Measurements from ENCODE around the gene ATG2B.

Gene ATG2B

DNA sequence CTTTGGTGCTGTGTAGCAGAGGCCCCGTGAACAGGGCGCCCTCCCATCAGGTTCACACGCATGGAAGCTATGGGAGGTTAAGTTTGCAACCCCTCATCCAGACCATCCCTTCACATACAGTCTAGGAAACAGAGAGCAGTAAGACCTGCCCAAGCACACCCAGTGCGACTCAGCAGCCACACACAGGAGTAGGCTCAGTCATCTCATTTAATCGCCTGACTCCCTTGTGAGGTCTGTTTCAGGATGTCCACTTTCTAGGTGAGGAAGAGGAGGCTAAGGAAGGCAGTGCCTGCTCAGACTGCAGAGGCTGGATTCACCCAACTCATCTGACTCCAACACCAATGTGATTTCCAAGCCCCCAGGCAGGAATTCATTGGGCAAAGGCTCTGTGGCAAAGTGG lies 95.2 kb downstream of the ATG2B start:
- Histone ChIP-seq H3K36me3 (ENCODE audit: control insufficient read depth, insufficient read depth, low read length) (no peaks in the 10 kb centered on the region), H3K4me3 (ENCODE audit: insufficient read depth, low read depth, low read length) (no peak overlapping the region), H3K27me3 (ENCODE audit: control insufficient read depth, insufficient read depth, low read length, poor library complexity, severe bottlenecking) (no peaks in the 10 kb centered on the region), H3K4me1 (ENCODE audit: control insufficient read depth, insufficient read depth, low read length) (no peaks in the 10 kb centered on the region), H3K9me3 (ENCODE audit: control insufficient read depth, low read length) (no peaks in the 10 kb centered on the region), H3K27ac (ENCODE audit: insufficient read depth, low read depth, low read length, poor library complexity, severe bottlenecking) (no peak overlapping the region)
- WGBS, 2 experiments, result 93 to 99% methylated on average over 5 of the region's 5 CpGs

DNA sequence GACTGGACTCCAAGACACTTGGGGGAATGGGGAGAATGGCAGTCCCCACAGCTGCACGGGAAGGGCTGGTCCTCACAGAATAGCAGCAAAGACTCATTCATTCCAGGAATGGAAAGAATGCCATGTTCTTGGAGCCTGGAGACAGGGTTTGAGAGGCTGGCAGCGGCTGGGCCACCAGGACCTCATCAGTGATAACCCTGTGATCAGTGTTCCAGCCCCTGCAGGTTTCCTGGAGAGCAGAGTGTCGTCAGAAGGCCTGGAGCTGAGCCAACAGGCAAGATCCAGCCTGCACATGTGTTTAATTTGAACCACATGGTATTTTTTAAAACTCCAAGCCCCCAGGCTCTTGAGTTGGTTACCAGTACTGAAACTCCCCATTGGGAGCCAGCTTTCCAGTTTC lies 95.8 kb downstream of the ATG2B start:
- WGBS, 2 experiments, result 71 to 77% methylated on average over 3 of the region's 3 CpGs
- H3K9me3 ChIP-seq (ENCODE audit: control insufficient read depth, low read length), result no peaks in the 10 kb centered on the region
- no peaks in the 10 kb centered on the region for H3K27me3 ChIP-seq (ENCODE audit: control insufficient read depth, insufficient read depth, low read length, poor library complexity, severe bottlenecking)
- no peak overlapping the region for H3K4me3 ChIP-seq (ENCODE audit: insufficient read depth, low read depth, low read length)
- H3K27ac ChIP-seq (ENCODE audit: insufficient read depth, low read depth, low read length, poor library complexity, severe bottlenecking), result no peak overlapping the region
- H3K4me1 ChIP-seq (ENCODE audit: control insufficient read depth, insufficient read depth, low read length), result no peaks in the 10 kb centered on the region
- no peaks in the 10 kb centered on the region for H3K36me3 ChIP-seq (ENCODE audit: control insufficient read depth, insufficient read depth, low read length)

GRCh38 chr14:96265383-96266095 lies 97.6 kb downstream of the ATG2B start:
- Histone ChIP-seq H3K27me3 (ENCODE audit: control insufficient read depth, insufficient read depth, low read length, poor library complexity, severe bottlenecking) (no peaks in the 10 kb centered on the region), H3K36me3 (ENCODE audit: control insufficient read depth, insufficient read depth, low read length) (no peaks in the 10 kb centered on the region), H3K27ac (ENCODE audit: insufficient read depth, low read depth, low read length, poor library complexity, severe bottlenecking) (no peak overlapping the region), H3K4me1 (ENCODE audit: control insufficient read depth, insufficient read depth, low read length) (no peaks in the 10 kb centered on the region), H3K4me3 (ENCODE audit: insufficient read depth, low read depth, low read length) (no peak overlapping the region), H3K9me3 (ENCODE audit: control insufficient read depth, low read length) (no peaks in the 10 kb centered on the region)
- WGBS, 2 experiments, result 90 to 93% methylated on average over 15 to 16 of the region's 16 CpGs

- WGBS, 2 experiments, result 72 to 73% methylated on average over 3 of the region's 3 CpGs
Observed at GRCh38 chr14:96264853-96265252, 98.3 kb downstream of the ATG2B start.

DNA sequence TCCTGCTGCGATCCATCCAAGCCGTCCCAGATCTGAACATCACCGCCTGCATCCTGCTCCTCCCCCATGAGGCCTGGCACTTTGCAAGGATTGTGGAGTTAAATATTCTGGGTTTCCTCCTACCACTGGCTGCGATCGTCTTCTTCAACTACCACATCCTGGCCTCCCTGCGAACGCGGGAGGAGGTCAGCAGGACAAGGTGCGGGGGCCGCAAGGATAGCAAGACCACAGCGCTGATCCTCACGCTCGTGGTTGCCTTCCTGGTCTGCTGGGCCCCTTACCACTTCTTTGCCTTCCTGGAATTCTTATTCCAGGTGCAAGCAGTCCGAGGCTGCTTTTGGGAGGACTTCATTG lies 99.0 kb downstream of the ATG2B start:
- Histone ChIP-seq H3K27ac (ENCODE audit: insufficient read depth, low read depth, low read length, poor library complexity, severe bottlenecking) (no peak overlapping the region), H3K4me3 (ENCODE audit: insufficient read depth, low read depth, low read length) (no peak overlapping the region), H3K4me1 (ENCODE audit: control insufficient read depth, insufficient read depth, low read length) (no peaks in the 10 kb centered on the region), H3K27me3 (ENCODE audit: control insufficient read depth, insufficient read depth, low read length, poor library complexity, severe bottlenecking) (no peaks in the 10 kb centered on the region), H3K9me3 (ENCODE audit: control insufficient read depth, low read length) (no peaks in the 10 kb centered on the region), H3K36me3 (ENCODE audit: control insufficient read depth, insufficient read depth, low read length) (no peaks in the 10 kb centered on the region)
- WGBS, 2 experiments, result 94% methylated on average over 14 of the region's 14 CpGs

More at GRCh38 chr14:96264853-96265252, 98.3 kb downstream of the ATG2B start:
- no peaks in the 10 kb centered on the region for H3K9me3 ChIP-seq (ENCODE audit: control insufficient read depth, low read length)
- H3K36me3 ChIP-seq (ENCODE audit: control insufficient read depth, insufficient read depth, low read length), result no peaks in the 10 kb centered on the region
- no peak overlapping the region for H3K27ac ChIP-seq (ENCODE audit: insufficient read depth, low read depth, low read length, poor library complexity, severe bottlenecking)
- H3K4me1 ChIP-seq (ENCODE audit: control insufficient read depth, insufficient read depth, low read length), result no peaks in the 10 kb centered on the region
- no peak overlapping the region for H3K4me3 ChIP-seq (ENCODE audit: insufficient read depth, low read depth, low read length)
- no peaks in the 10 kb centered on the region for H3K27me3 ChIP-seq (ENCODE audit: control insufficient read depth, insufficient read depth, low read length, poor library complexity, severe bottlenecking)

GRCh38 chr14:96263347-96264199 lies 99.6 kb downstream of the ATG2B start:
- H3K27ac ChIP-seq (ENCODE audit: insufficient read depth, low read depth, low read length, poor library complexity, severe bottlenecking), result no peak overlapping the region
- no peaks in the 10 kb centered on the region for H3K36me3 ChIP-seq (ENCODE audit: control insufficient read depth, insufficient read depth, low read length)
- H3K9me3 ChIP-seq (ENCODE audit: control insufficient read depth, low read length), result no peaks in the 10 kb centered on the region
- no peak overlapping the region for H3K4me3 ChIP-seq (ENCODE audit: insufficient read depth, low read depth, low read length)
- 90 to 91% methylated on average over 20 of the region's 20 CpGs for WGBS, 2 experiments
- H3K4me1 ChIP-seq (ENCODE audit: control insufficient read depth, insufficient read depth, low read length), result no peaks in the 10 kb centered on the region
- no peaks in the 10 kb centered on the region for H3K27me3 ChIP-seq (ENCODE audit: control insufficient read depth, insufficient read depth, low read length, poor library complexity, severe bottlenecking)

DNA sequence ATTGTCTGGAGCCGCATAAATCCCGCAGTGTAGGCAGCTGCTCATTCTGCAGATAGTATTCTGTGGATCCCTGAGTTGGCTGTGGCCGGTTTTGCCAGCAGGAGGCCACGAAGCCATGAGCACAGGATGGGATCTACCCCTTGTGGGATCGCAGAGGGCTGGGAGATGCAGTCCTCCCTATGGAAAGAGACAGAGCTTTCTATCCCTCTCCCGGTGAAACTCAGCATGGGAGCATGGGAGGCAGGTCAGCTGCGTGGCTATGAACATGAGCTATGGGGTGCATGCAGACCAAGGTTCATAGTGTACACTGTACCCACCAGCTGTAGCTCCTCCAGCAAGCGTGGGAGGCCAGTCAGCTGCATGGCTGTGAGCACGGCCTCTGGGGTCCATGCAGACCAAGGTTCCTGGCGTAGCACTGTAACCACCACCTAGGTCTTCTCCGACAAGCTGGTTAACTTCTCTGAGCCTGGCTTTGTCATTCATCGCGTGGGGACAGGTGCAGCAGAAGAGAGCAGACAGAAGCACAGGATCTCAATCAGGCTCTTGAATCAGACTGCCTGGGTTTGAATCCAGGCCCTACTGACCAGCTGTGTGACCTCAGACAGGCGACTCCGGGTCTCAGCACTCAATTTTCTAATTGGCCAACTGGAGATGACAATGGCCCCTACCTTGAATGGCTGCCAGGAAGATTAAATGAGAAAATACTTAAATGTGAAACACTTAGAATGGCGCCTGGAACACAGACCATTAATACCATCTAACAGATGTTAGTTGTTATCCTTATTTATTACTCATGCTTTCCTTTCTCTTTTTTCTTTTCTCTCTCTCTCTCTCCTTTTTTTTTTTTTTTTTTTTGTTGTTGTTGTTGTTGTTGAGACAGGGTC lies 101.1 kb downstream of the ATG2B start:
- Histone ChIP-seq H3K9me3 (ENCODE audit: control insufficient read depth, low read length) (no peaks in the 10 kb centered on the region), H3K4me3 (ENCODE audit: insufficient read depth, low read depth, low read length) (no peak overlapping the region), H3K27me3 (ENCODE audit: control insufficient read depth, insufficient read depth, low read length, poor library complexity, severe bottlenecking) (no peaks in the 10 kb centered on the region), H3K36me3 (ENCODE audit: control insufficient read depth, insufficient read depth, low read length) (no peaks in the 10 kb centered on the region), H3K27ac (ENCODE audit: insufficient read depth, low read depth, low read length, poor library complexity, severe bottlenecking) (no peak overlapping the region), H3K4me1 (ENCODE audit: control insufficient read depth, insufficient read depth, low read length) (no peaks in the 10 kb centered on the region)
- WGBS, 2 experiments, result 91% methylated on average over 15 to 16 of the region's 16 CpGs

DNA sequence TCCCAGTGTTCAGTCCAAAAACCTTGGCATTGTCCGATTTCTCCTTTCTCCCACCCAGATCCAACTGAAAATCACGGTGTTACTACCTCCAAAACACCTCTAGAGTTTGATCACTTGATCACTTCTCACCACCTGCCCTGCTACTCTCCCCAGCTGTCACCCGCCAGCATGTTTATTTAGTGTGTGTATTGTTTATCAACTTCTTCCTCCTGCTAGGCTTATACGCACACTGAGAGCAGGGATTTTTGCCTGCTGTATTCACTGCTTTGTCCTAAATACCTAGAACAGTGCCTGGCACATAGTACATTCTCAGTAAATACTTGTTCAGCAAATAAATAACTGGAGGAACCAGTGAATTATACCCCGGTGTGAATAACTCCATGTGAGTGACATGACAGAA lies 102.1 kb downstream of the ATG2B start:
- H3K36me3 ChIP-seq (ENCODE audit: control insufficient read depth, insufficient read depth, low read length), result no peaks in the 10 kb centered on the region
- WGBS, 2 experiments, result 91 to 94% methylated on average over 4 of the region's 5 CpGs

DNA sequence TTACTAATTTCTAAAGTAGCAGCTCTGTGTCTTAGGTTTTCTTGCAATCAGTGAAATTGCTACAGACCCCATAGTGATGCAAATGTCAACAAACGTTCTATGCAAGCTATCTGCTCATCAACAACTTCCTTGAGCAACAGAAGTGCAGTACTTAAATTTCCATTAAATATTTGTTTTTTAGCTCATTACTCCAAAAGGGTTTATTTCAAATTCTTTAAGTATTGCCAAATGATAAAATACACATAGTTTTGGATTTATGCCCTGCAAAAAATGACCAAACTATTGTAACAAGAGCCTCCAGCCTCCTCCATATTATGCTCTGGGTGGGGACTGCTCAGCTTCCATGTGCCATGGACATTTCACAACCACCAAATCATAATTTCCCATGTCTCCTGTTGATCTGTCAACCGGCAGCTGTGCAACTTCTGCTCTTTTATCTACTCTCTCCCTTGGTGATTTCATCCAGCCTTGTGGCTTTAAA lies 102.8 kb downstream of the ATG2B start:
- WGBS, 2 experiments, result 75 to 88% methylated on average over 2 of the region's 2 CpGs
- H3K36me3 ChIP-seq (ENCODE audit: control insufficient read depth, insufficient read depth, low read length), result no peaks in the 10 kb centered on the region
- H3K27me3 ChIP-seq (ENCODE audit: control insufficient read depth, insufficient read depth, low read length, poor library complexity, severe bottlenecking), result no peaks in the 10 kb centered on the region
- H3K4me3 ChIP-seq (ENCODE audit: insufficient read depth, low read depth, low read length), result no peak overlapping the region
- no peaks in the 10 kb centered on the region for H3K9me3 ChIP-seq (ENCODE audit: control insufficient read depth, low read length)
- H3K27ac ChIP-seq (ENCODE audit: insufficient read depth, low read depth, low read length, poor library complexity, severe bottlenecking), result no peak overlapping the region
- no peaks in the 10 kb centered on the region for H3K4me1 ChIP-seq (ENCODE audit: control insufficient read depth, insufficient read depth, low read length)

More for the DNA sequence above, 102.1 kb downstream of the ATG2B start:
- Histone ChIP-seq H3K27ac (ENCODE audit: insufficient read depth, low read depth, low read length, poor library complexity, severe bottlenecking) (no peak overlapping the region), H3K4me3 (ENCODE audit: insufficient read depth, low read depth, low read length) (no peak overlapping the region), H3K4me1 (ENCODE audit: control insufficient read depth, insufficient read depth, low read length) (no peaks in the 10 kb centered on the region), H3K9me3 (ENCODE audit: control insufficient read depth, low read length) (no peaks in the 10 kb centered on the region), H3K27me3 (ENCODE audit: control insufficient read depth, insufficient read depth, low read length, poor library complexity, severe bottlenecking) (no peaks in the 10 kb centered on the region)

DNA sequence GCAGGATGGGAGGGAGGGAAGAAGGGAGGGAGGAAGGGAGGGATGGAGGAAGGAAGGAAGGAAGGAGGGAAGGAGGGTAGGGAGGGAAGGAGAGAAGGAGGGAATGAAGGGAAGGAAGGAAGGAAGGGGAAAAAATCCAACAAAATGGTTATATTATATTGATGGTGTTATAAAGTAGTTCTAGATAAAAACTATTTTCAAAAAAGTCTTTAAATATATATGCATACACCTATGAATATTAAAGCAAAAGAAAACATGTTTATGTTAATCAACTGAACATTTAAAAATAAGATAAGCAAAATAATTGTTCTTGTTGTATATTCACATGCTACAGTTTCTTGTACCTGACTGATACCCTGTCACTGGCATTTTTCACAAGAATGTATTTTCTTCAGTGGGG lies 105.2 kb downstream of the ATG2B start:
- Histone ChIP-seq H3K27me3 (ENCODE audit: control insufficient read depth, insufficient read depth, low read length, poor library complexity, severe bottlenecking) (no peaks in the 10 kb centered on the region), H3K36me3 (ENCODE audit: control insufficient read depth, insufficient read depth, low read length) (no peaks in the 10 kb centered on the region), H3K9me3 (ENCODE audit: control insufficient read depth, low read length) (no peaks in the 10 kb centered on the region), H3K27ac (ENCODE audit: insufficient read depth, low read depth, low read length, poor library complexity, severe bottlenecking) (no peak overlapping the region), H3K4me1 (ENCODE audit: control insufficient read depth, insufficient read depth, low read length) (no peaks in the 10 kb centered on the region), H3K4me3 (ENCODE audit: insufficient read depth, low read depth, low read length) (no peak overlapping the region)

Measured in ectodermal cell (in vitro differentiated cells).